ENCODE data around the gene GLTP.
"Not testable (repeated sequence)": the region's sequence is repeated elsewhere in the genome, so short reads cannot be mapped to it uniquely, and the experiment has no call there.

GLTP gene

GRCh38 chr12:109900752-109901580, 20.6 kb upstream of the GLTP start:
- DNase-seq: no peak

GRCh38 chr12:109899783-109900751, 19.7 kb upstream of the GLTP start, which contains the start of gene TCHP:
TSS of gene TCHP (plus strand) at chr12:109900274. CDS start at chr12:109903027, 2,753 bp downstream.
- DNase-seq: peak; percentile 77

- DNase-seq: not testable (repeated sequence)
Observed at GRCh38 chr12:109899345-109899744, 19.0 kb upstream of the GLTP start.

GRCh38 chr12:109897029-109897428, 16.7 kb upstream of the GLTP start:
- no peak for DNase-seq

- no peak for DNase-seq
Observed at GRCh38 chr12:109896188-109896587, 15.8 kb upstream of the GLTP start.

GRCh38 chr12:109894939-109895338, 14.6 kb upstream of the GLTP start:
- no peak for DNase-seq

- no peak for DNase-seq
Observed at GRCh38 chr12:109893261-109893995, 13.1 kb upstream of the GLTP start.

- DNase-seq: no peak
Observed at GRCh38 chr12:109892748-109893147, 12.4 kb upstream of the GLTP start.

GRCh38 chr12:109892165-109892715, 11.9 kb upstream of the GLTP start:
- DNase-seq: no peak

GRCh38 chr12:109891731-109892130, 11.4 kb upstream of the GLTP start:
- not testable (repeated sequence) for DNase-seq

GRCh38 chr12:109890620-109891170, 10.4 kb upstream of the GLTP start:
- DNase-seq: no peak

GRCh38 chr12:109888179-109889020, 8.1 kb upstream of the GLTP start:
- DNase-seq: peak; percentile 74

GRCh38 chr12:109885616-109886015, 5.3 kb upstream of the GLTP start:
- DNase-seq: no peak

- DNase-seq: no peak
Observed at GRCh38 chr12:109883461-109883860, 3.1 kb upstream of the GLTP start.

- DNase-seq: no peak
Observed at GRCh38 chr12:109881752-109882151, 1.4 kb upstream of the GLTP start.

- DNase-seq: no peak
Observed at GRCh38 chr12:109880938-109881337, 597 bp upstream of the GLTP start.

GRCh38 chr12:109879351-109880042, 844 bp downstream of the GLTP start:
- DNase-seq: no peak

GRCh38 chr12:109878749-109879148, 1.6 kb downstream of the GLTP start:
- no peak for DNase-seq

- no peak for DNase-seq
Observed at GRCh38 chr12:109878247-109878625, 2.1 kb downstream of the GLTP start.

- no peak for DNase-seq
Observed at GRCh38 chr12:109877504-109878246, 2.7 kb downstream of the GLTP start.

Data from amniotic stem cell (primary cell).